Prostate gland (tissue), 2 donors: ENCODE data around the gene SSRP1. TPM values are rescaled to one million over a fixed set of nuclear protein-coding genes. Genes with fewer than 3 reads are reported as not detected.

ENCODE experiments used
- DNase-seq: peaks from one replicate; pipeline ENCODE4 v3.0.0-alpha.2; 2019; ENCODE audit warnings: low spot score
- H3K27ac ChIP-seq, 2 donors: fragments of 200-600 bp; sonication (generic); 2 replicates each; pipeline ENCODE4 v1.5.1; 2017 to 2019
- H3K27me3 ChIP-seq: fragments of 200-600 bp; sonication (generic); replicated peaks from 2 replicates; pipeline ENCODE4 v1.5.1; 2019; ENCODE audit not compliant: insufficient read depth
- H3K36me3 ChIP-seq, 2 donors: fragments of 200-600 bp; sonication (generic); 1 replicate in 1 of 2; 2 replicates in 1 of 2; pipeline versions ENCODE4 v1.5.1 to v1.8.1; 2017 to 2019
- H3K4me1 ChIP-seq: fragments of 200-600 bp; sonication (generic); replicated peaks from 2 replicates; pipeline ENCODE4 v1.5.1; 2019
- H3K4me3 ChIP-seq, 2 donors: fragments of 200-600 bp; sonication (generic); 2 replicates each; pipeline ENCODE4 v1.5.1; 2017 to 2019
- H3K9me3 ChIP-seq: fragments of 200-600 bp; sonication (generic); 2 replicates; pipeline ENCODE4 v1.5.1; 2017
- POLR2A ChIP-seq: fragments of 450-650 bp; IDR thresholded peaks from one replicate; pipeline ENCODE4 v1.6.1; 2016; ENCODE audit warnings: antibody characterized with exemption, mild to moderate bottlenecking
- POLR2AphosphoS5 ChIP-seq: sonication (generic); formaldehyde crosslinking; IDR thresholded peaks from one replicate; pipeline ENCODE4 v1.6.1; 2017; ENCODE audit warnings: antibody characterized with exemption
- WGBS: methylation state at CpG from one replicate; pipeline ENCODE4 v1.1.5; 2018; 5-methylcytosine and 5-hydroxymethylcytosine counted together
- intact Hi-C: fragments of 100-400 bp; cut with DNase I; formaldehyde crosslinking; loops from one replicate; pipeline ENCODE4 v1.14.2; 2022
- total RNA-seq, 2 donors: library from RNA; depleted of rRNA; stranded (reverse); fragments of >200 nt; gene quantifications; one replicate each; pipeline ENCODE4 v1.1.0, GENCODE V29; 2016
- TF ChIP-seq, protein P1 (sequence below), 4 experiments: fragments of 200-600 bp in 2 of 4; fragments of 450-650 bp in 2 of 4; sonication (generic) in 2 of 4; IDR thresholded peaks; 1 replicate in 3 of 4; 2 replicates in 1 of 4; pipeline ENCODE4 v1.5.1; 2016 to 2019; ENCODE audit warnings: antibody characterized with exemption in 4 of 4, mild to moderate bottlenecking in 2 of 4, moderate library complexity in 2 of 4

The SSRP1 gene
- total RNA-seq, 2 donors from 2014 or later = 82.6 to 85.4 TPM

GRCh38 chr11:57359396-57359795, 23.7 kb upstream of the SSRP1 start:
- Histone ChIP-seq H3K9me3 (no peaks in the 10 kb centered on the region), H3K36me3 (no peaks in the 10 kb centered on the region), H3K4me1 (no peaks in the 10 kb centered on the region), H3K27me3 (no peaks in the 10 kb centered on the region), H3K4me3 (no peak overlapping the region), H3K27ac (no peak overlapping the region)
- intact Hi-C loops = no loop called here
- no peak for DNase-seq
- TF ChIP-seq POLR2AphosphoS5 (no peak), POLR2A (no peak)
- TF ChIP-seq, protein P1, sequence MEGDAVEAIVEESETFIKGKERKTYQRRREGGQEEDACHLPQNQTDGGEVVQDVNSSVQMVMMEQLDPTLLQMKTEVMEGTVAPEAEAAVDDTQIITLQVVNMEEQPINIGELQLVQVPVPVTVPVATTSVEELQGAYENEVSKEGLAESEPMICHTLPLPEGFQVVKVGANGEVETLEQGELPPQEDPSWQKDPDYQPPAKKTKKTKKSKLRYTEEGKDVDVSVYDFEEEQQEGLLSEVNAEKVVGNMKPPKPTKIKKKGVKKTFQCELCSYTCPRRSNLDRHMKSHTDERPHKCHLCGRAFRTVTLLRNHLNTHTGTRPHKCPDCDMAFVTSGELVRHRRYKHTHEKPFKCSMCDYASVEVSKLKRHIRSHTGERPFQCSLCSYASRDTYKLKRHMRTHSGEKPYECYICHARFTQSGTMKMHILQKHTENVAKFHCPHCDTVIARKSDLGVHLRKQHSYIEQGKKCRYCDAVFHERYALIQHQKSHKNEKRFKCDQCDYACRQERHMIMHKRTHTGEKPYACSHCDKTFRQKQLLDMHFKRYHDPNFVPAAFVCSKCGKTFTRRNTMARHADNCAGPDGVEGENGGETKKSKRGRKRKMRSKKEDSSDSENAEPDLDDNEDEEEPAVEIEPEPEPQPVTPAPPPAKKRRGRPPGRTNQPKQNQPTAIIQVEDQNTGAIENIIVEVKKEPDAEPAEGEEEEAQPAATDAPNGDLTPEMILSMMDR (IDR thresholded peaks at IDR 0.05) = no peak
- WGBS = 88% methylated on average over 5 of the region's 5 CpGs

DNA sequence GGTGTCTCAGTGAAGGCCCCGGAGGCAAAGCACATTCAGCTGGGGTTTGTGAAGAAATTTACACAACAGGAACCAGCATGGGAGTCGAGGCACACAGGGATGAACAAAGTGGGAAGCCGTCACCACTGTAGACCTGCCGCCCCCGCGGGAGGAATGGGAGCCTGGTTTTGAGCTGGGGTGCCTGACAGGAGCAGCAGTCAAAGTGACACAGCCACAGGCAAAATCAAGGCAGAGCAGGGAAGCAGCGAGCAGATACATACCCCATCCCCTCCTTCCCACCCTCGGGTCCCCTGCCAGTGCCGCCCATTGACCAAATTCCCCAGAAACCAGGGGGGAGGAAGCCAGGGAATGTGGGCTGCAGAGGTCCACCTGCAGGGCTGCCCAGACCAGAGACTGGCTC, 23.3 kb upstream of the SSRP1 start:
- H3K36me3 ChIP-seq = no peaks in the 10 kb centered on the region
- 71% methylated on average over 9 of the region's 9 CpGs for WGBS
- no peak overlapping the region for H3K27ac ChIP-seq
- H3K4me1 ChIP-seq = no peaks in the 10 kb centered on the region
- H3K27me3 ChIP-seq = no peaks in the 10 kb centered on the region
- TF ChIP-seq POLR2A = no peak
- TF ChIP-seq, protein P1 (IDR thresholded peaks at IDR 0.05) = no peak
- no peak for TF ChIP-seq POLR2AphosphoS5
- H3K4me3 ChIP-seq = no peak overlapping the region
- H3K9me3 ChIP-seq = no peaks in the 10 kb centered on the region
- no peak for DNase-seq
- intact Hi-C loops = no loop called here

GRCh38 chr11:57358543-57358961, 22.9 kb upstream of the SSRP1 start:
- TF ChIP-seq, protein P1 (IDR thresholded peaks at IDR 0.05) = no peak
- no peak for TF ChIP-seq POLR2AphosphoS5
- TF ChIP-seq POLR2A = no peak
- H3K4me1 ChIP-seq = no peaks in the 10 kb centered on the region
- H3K27ac ChIP-seq = no peak overlapping the region
- H3K4me3 ChIP-seq = no peak overlapping the region
- intact Hi-C loops = no loop called here
- no peaks in the 10 kb centered on the region for H3K9me3 ChIP-seq
- no peaks in the 10 kb centered on the region for H3K27me3 ChIP-seq
- 66% methylated on average over 9 of the region's 9 CpGs for WGBS
- no peaks in the 10 kb centered on the region for H3K36me3 ChIP-seq
- no peak for DNase-seq

DNA sequence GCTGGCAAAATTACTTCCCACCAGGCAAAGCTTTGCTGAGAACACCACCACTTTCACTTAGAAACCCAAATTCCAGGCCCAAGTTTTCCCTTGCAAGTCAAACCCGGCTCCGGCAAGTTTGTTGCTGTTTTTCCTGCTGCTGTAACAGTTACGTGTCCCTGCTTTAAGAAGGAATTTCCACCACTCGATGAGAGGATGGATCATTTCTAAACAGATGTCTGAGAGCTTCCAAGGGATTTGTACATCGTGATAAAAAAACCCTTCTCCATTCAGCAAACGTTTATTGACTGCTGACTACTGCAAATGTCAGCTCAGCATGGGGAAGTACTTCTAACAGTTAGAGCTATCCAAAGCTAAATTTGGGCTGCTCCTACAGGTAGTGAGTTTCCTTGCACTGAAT, 22.2 kb upstream of the SSRP1 start:
- H3K27me3 ChIP-seq = no peaks in the 10 kb centered on the region
- no peak overlapping the region for H3K27ac ChIP-seq
- no peak overlapping the region for H3K4me3 ChIP-seq
- intact Hi-C loops = no loop called here
- H3K36me3 ChIP-seq = no peaks in the 10 kb centered on the region
- H3K9me3 ChIP-seq = no peaks in the 10 kb centered on the region
- TF ChIP-seq POLR2AphosphoS5 (no peak), POLR2A (no peak)
- TF ChIP-seq, protein P1 (IDR thresholded peaks at IDR 0.05) = no peak
- DNase-seq = no peak
- no peaks in the 10 kb centered on the region for H3K4me1 ChIP-seq
- 33% methylated on average over 6 of the region's 6 CpGs for WGBS

- H3K36me3 ChIP-seq = no peaks in the 10 kb centered on the region
- intact Hi-C loops = no loop called here
- DNase-seq = no peak
- TF ChIP-seq, protein P1 (IDR thresholded peaks at IDR 0.05) = no peak
- no peak for TF ChIP-seq POLR2AphosphoS5
- TF ChIP-seq POLR2A = no peak
- no peaks in the 10 kb centered on the region for H3K4me1 ChIP-seq
- no peak overlapping the region for H3K4me3 ChIP-seq
- no peak overlapping the region for H3K27ac ChIP-seq
- 83% methylated on average over 3 of the region's 3 CpGs for WGBS
- no peaks in the 10 kb centered on the region for H3K27me3 ChIP-seq
- H3K9me3 ChIP-seq = no peaks in the 10 kb centered on the region
Observed at GRCh38 chr11:57357310-57357709, 21.6 kb upstream of the SSRP1 start.
